ENCODE results near the gene ARSJ. TPM values are rescaled to one million over a fixed set of nuclear protein-coding genes. Genes with fewer than 3 reads are reported as not detected.

ARSJ gene
- total RNA-seq, 1 experiment from 2014 or later, result 43.9 TPM

DNA sequence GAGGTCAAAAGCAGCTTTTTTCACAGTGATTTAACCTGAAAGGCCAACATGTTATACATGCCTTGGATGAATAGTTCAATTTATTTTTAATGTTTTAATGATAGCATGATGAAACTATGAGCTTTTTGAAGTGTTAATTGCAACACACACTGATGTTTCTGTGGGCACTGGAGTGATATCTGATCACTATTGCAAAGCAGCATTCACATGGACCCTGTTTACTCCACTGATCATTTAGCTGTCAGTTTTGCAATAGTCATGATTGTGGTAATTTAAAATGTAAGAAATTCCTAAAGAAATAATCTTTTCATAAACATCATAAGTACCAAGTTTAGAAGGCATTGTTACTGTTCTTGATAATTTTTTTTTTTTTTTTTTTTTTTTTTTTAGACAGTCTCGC is 74.1 kb downstream of the ARSJ start:
- H3K27ac ChIP-seq (ENCODE audit: low read length), result no peak overlapping the region
- H3K4me3 ChIP-seq (ENCODE audit: low read depth in 2 of 2, low read length in 2 of 2), result no peak overlapping the region
- H3K27me3 ChIP-seq (ENCODE audit: control insufficient read depth, insufficient read depth, low read length), result no peaks in the 10 kb centered on the region
- H3K4me1 ChIP-seq (ENCODE audit: control insufficient read depth, insufficient read depth, low read length), result no peaks in the 10 kb centered on the region
- ChIA-PET POLR2A (no interaction called here), CTCF (no interaction called here)
- no peak for ATAC-seq
- no TSS peak for BruUV-seq (replicated peaks)
- TF ChIP-seq, protein P1, sequence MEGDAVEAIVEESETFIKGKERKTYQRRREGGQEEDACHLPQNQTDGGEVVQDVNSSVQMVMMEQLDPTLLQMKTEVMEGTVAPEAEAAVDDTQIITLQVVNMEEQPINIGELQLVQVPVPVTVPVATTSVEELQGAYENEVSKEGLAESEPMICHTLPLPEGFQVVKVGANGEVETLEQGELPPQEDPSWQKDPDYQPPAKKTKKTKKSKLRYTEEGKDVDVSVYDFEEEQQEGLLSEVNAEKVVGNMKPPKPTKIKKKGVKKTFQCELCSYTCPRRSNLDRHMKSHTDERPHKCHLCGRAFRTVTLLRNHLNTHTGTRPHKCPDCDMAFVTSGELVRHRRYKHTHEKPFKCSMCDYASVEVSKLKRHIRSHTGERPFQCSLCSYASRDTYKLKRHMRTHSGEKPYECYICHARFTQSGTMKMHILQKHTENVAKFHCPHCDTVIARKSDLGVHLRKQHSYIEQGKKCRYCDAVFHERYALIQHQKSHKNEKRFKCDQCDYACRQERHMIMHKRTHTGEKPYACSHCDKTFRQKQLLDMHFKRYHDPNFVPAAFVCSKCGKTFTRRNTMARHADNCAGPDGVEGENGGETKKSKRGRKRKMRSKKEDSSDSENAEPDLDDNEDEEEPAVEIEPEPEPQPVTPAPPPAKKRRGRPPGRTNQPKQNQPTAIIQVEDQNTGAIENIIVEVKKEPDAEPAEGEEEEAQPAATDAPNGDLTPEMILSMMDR (IDR thresholded peaks at IDR 0.05), result no peak
- TF ChIP-seq, protein P2, sequence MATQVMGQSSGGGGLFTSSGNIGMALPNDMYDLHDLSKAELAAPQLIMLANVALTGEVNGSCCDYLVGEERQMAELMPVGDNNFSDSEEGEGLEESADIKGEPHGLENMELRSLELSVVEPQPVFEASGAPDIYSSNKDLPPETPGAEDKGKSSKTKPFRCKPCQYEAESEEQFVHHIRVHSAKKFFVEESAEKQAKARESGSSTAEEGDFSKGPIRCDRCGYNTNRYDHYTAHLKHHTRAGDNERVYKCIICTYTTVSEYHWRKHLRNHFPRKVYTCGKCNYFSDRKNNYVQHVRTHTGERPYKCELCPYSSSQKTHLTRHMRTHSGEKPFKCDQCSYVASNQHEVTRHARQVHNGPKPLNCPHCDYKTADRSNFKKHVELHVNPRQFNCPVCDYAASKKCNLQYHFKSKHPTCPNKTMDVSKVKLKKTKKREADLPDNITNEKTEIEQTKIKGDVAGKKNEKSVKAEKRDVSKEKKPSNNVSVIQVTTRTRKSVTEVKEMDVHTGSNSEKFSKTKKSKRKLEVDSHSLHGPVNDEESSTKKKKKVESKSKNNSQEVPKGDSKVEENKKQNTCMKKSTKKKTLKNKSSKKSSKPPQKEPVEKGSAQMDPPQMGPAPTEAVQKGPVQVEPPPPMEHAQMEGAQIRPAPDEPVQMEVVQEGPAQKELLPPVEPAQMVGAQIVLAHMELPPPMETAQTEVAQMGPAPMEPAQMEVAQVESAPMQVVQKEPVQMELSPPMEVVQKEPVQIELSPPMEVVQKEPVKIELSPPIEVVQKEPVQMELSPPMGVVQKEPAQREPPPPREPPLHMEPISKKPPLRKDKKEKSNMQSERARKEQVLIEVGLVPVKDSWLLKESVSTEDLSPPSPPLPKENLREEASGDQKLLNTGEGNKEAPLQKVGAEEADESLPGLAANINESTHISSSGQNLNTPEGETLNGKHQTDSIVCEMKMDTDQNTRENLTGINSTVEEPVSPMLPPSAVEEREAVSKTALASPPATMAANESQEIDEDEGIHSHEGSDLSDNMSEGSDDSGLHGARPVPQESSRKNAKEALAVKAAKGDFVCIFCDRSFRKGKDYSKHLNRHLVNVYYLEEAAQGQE (IDR thresholded peaks at IDR 0.05; ENCODE audit: insufficient read depth in 1 of 2, low read depth in 2 of 2, low read length in 1 of 2), result no peak
- TF ChIP-seq SIN3A (IDR thresholded peaks at IDR 0.05; ENCODE audit: borderline replicate concordance, insufficient read depth, low read depth, low read length) (no peak), TCF7L2 (IDR thresholded peaks at IDR 0.05; ENCODE audit: low read depth, low read length) (no peak), POLR2AphosphoS5 (IDR thresholded peaks at IDR 0.05; ENCODE audit: low read depth, low read length) (no peak)
- intact Hi-C loops (cut with micrococcal nuclease; ENCODE audit: unreplicated experiment) (no loop called here), in situ Hi-C loops (cut with HindIII; ENCODE audit: low pct_unique_long_range_greater_than_20kb, low sequenced_read_pairs) (no loop called here)
- peaks cover 2% of the 10 kb centered on the region; the same call in 1 of the 2 replicates for H3K36me3 ChIP-seq (ENCODE audit: control insufficient read depth, insufficient read depth, low read length)
- H3K9me3 ChIP-seq (ENCODE audit: control insufficient read depth, insufficient read depth, low read depth, low read length), result no peaks in the 10 kb centered on the region
- no peak for DNase-seq (ENCODE audit: low read depth, low spot score)

DNA sequence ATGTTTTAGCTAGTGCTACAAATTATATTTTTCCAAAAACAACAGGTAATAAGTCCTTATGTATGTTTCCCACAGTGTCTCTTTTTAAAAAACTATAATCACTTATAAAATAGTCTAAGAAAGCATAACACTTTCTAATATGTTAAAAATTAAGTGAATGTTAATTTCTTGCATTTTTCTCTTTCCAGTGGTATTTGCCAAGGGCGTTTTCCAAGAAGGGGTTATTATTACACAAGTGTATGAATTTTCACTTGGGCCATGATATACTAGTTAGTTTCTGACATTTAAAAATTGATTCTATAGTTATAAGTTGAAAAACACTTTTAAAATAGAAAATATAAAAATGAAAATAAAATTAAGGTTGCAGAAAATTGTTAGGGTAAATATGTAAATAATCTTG is 74.6 kb downstream of the ARSJ start:
- intact Hi-C loops (cut with micrococcal nuclease; ENCODE audit: unreplicated experiment), result no loop called here
- Histone ChIP-seq H3K4me1 (ENCODE audit: control insufficient read depth, insufficient read depth, low read length) (no peaks in the 10 kb centered on the region), H3K27ac (ENCODE audit: low read length) (no peak overlapping the region), H3K36me3 (ENCODE audit: control insufficient read depth, insufficient read depth, low read length) (peaks cover 2% of the 10 kb centered on the region), H3K27me3 (ENCODE audit: control insufficient read depth, insufficient read depth, low read length) (no peaks in the 10 kb centered on the region), H3K9me3 (ENCODE audit: control insufficient read depth, insufficient read depth, low read depth, low read length) (no peaks in the 10 kb centered on the region), H3K4me3 (ENCODE audit: low read depth in 2 of 2, low read length in 2 of 2) (no peak overlapping the region)
- CTCF ChIA-PET, result no interaction called here
- ATAC-seq, result no peak
- no peak for DNase-seq (ENCODE audit: low read depth, low spot score)
- POLR2A ChIA-PET, result no interaction called here
- in situ Hi-C loops (cut with HindIII; ENCODE audit: low pct_unique_long_range_greater_than_20kb, low sequenced_read_pairs), result no loop called here
- TF ChIP-seq, protein P1 (IDR thresholded peaks at IDR 0.05), result no peak
- TF ChIP-seq, protein P2 (IDR thresholded peaks at IDR 0.05; ENCODE audit: insufficient read depth in 1 of 2, low read depth in 2 of 2, low read length in 1 of 2), result no peak
- no peak for TF ChIP-seq SIN3A (IDR thresholded peaks at IDR 0.05; ENCODE audit: borderline replicate concordance, insufficient read depth, low read depth, low read length)
- no peak for TF ChIP-seq POLR2AphosphoS5 (IDR thresholded peaks at IDR 0.05; ENCODE audit: low read depth, low read length)
- no peak for TF ChIP-seq TCF7L2 (IDR thresholded peaks at IDR 0.05; ENCODE audit: low read depth, low read length)
- BruUV-seq (replicated peaks), result no TSS peak

Measured in Panc1 (cell line).